GM13977 (cell line): ENCODE measurements around the gene PHYHD1.

Source experiments
- DNase-seq: peaks from one replicate; pipeline ENCODE4 v3.0.0; 2012; ENCODE audit warnings: low spot score
- in situ Hi-C: fragments of 300-500 bp; cut with MboI; formaldehyde crosslinking; loops from one replicate; pipeline ENCODE4 v1.12.0; 2022; ENCODE audit warnings: low sequenced_read_pairs, low pct_unique_long_range_greater_than_20kb, mixed read lengths, inconsistent platforms; ENCODE audit not compliant: unreplicated experiment
- TF ChIP-seq, protein P1 (sequence below): IDR thresholded peaks from 2 replicates; pipeline ENCODE4 v1.5.1; 2012; ENCODE audit warnings: mild to moderate bottlenecking, control low read depth; ENCODE audit not compliant: insufficient read depth; ENCODE audit errors: extremely low read depth, missing control alignments

Gene PHYHD1

DNA sequence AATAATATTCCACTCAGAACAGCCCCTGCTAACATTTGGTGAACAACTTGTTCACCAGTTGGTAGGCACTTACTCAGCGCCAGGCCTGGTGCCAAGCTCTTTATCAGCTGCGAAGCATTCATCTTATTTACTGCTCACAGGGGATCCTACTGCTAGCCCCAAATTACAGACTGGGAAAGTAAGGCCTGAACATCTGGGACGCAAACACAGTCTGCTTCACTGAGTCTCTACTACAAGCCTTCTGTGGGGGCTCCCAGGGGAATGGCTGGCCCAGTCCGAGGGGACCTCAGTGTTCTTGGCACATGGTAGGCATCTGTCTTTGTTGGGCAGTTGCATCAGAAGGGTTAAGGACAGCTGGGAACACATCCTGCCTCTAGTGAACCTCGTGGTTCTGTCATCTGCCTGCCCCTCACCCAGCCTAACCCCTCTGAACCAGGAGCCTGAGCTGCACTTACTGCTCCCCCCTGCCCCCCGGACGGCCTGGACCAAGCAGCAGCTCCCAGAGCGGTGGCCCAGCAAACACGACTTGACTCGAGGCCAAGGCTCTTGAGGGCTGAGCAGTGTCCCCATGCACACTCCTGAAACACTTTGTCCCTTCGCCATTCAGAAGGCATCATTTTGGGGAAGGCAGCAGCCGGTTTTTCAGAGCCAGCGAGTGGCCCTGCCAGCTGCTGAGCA is at the start of gene PHYHD1:
PHYHD1 (plus strand) TSS at position 602 of the 678 bp plus-strand sequence. CDS start 1,342 bp downstream, outside the sequence.
- TF ChIP-seq, protein P1, sequence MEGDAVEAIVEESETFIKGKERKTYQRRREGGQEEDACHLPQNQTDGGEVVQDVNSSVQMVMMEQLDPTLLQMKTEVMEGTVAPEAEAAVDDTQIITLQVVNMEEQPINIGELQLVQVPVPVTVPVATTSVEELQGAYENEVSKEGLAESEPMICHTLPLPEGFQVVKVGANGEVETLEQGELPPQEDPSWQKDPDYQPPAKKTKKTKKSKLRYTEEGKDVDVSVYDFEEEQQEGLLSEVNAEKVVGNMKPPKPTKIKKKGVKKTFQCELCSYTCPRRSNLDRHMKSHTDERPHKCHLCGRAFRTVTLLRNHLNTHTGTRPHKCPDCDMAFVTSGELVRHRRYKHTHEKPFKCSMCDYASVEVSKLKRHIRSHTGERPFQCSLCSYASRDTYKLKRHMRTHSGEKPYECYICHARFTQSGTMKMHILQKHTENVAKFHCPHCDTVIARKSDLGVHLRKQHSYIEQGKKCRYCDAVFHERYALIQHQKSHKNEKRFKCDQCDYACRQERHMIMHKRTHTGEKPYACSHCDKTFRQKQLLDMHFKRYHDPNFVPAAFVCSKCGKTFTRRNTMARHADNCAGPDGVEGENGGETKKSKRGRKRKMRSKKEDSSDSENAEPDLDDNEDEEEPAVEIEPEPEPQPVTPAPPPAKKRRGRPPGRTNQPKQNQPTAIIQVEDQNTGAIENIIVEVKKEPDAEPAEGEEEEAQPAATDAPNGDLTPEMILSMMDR = no peak
- DNase-seq = no peak
- in situ Hi-C loops = no loop called here

DNA sequence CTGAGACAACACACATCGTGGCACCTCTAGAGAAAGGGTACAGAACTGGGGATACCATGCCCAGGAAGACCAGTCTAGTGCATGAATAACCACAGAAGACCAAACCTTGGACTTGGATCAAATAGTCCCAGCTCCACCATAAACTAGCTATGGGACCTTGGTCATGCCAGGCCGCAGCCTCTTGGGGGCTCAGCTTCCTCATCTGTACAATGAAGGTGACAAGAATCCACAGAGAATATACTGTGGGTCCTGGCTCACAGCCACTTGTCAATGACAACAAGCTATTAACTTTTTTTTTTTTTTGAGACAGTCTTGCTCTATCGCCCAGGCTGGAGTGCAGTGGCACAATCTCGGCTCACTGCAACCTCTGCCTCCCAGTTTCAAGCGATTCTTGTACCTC is 42.9 kb upstream of the PHYHD1 start:
- no peak for DNase-seq
- TF ChIP-seq, protein P1 = peak; percentile 3
- in situ Hi-C loops = no loop called here

DNA sequence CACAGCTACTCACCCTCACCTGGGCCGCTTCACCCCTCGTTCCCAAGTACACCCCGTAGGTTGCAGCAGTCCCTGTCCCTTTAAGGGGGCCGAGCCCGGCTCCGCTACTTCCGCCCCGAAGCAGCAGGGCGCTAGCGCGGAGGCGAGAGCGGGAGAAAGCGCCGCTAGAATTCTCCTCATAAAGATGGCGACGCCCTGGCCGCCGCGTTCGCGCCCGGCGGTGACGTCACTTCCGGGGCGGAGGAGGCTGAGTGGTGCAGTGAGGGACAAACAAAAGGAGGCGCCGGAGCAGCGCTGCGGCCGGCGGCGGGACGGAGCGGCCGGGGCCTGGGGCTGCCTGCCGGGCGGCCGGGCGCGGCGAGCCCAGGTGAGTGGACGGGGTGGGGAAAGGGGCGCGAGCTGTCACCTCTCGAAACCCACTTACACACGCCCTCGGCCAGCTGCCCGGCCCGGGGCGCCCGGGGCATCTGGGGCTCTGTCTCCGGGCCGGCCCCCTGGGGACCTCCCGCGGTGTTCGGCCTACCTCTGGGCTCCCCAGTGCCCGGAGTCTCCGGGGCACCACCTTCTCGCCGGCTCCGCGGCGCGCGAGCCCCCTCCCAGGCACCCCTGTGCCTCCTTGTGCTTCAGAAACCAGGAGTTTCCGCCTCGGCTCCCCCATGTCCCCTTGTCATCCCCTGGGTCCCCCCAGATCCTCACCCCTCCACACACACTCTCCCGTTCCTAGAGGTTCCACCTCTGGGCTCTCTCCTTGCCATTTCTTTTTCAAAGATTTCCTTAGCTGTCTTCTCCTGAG is 38.7 kb upstream of the PHYHD1 start, which contains the start of the genes KYAT1 and LRRC8A:
KYAT1 (minus strand) TSS at position 67 of the 793 bp plus-strand sequence. CDS start 36,545 bp downstream, outside the sequence.
LRRC8A (plus strand) TSS at position 250 of the 793 bp plus-strand sequence. CDS start 25,032 bp downstream, outside the sequence.
- in situ Hi-C loops = no loop called here

DNA sequence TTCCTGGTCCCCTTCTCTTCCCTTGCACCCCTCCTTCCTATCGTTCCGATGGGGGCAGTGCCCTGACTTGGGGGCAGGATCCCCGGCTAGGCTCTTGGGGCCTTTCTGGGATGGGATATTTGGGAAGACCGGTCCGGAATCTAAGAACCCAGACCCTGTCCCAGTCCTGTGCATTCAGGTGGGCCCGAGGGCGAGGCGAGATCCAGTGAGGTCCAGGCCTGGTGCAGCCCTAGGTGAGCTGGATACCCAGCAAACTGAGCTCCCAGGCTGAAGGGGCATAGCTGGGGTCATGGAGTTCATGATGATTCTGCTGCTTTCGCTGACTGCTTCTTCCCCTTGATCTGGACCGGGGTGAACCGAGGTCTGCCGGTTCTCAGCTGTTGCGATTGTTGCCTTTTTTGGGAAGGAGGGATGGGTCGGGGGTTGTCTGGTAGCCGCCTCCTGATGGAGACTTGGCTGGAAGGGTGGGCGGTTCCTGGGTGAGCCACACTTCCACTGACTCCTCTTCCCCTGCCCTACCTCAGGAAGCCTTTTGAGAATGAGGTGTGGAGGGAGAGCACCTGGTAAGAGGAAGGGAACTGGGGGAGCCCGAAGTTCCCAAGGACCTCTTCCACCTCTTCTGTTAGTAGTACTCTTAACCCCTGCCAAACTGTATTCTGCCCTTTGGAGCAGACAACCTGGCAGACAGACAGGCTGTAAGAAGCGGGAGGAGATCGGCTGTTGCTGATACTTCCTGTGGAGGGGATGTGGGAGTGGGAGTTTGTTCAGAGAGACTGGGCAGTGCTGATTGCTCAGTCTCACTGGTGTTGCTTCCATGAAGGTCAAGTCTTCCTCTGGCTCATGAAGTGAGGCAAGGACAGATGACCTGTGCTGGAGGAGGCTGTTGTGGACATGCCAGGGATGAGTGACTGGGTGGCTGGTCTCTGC is 37.8 kb upstream of the PHYHD1 start:
- no peak for DNase-seq

More for the DNA sequence above, 38.7 kb upstream of the PHYHD1 start, which contains the start of the genes KYAT1 and LRRC8A:
- DNase-seq = peak; percentile 97
- TF ChIP-seq, protein P1 = peak; percentile 0

DNA sequence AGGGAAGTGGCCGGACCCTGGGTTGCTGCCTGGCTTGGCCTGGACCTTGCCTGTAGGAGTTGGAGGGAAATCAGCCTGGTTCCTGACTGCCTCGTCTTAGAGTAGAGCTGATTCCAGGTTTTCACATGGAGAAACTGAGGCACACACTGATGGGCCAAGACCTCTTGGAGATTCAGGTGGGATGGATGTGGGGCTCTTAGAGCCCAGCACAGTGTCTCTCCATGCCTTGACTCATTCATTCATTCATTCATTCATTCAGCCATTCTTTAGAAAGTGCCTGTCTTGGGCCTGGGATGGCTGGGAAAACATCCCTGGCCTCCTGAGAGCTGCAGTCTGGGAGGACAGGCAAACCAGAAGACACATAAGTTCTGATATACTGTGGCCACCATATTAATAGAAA is 36.6 kb upstream of the PHYHD1 start:
- no peak for DNase-seq
- TF ChIP-seq, protein P1 = no peak
- in situ Hi-C loops = no loop called here

More for the DNA sequence above, 37.8 kb upstream of the PHYHD1 start:
- in situ Hi-C loops = no loop called here
- TF ChIP-seq, protein P1 = no peak

GRCh38 chr9:128885376-128885775 is 35.4 kb upstream of the PHYHD1 start:
- TF ChIP-seq, protein P1 = no peak
- no peak for DNase-seq
- in situ Hi-C loops = no loop called here
